Hematopoietic multipotent progenitor cell treated with erythropoietin and hydrocortisone succinate and interleukin-3 and kit ligand, for 17 days (in vitro differentiated cells): ENCODE data around the gene TMED8.
A peak's percentile ranks its signal among the peaks of the same experiment; 100 is the strongest.
"Not testable (repeated sequence)": the region's sequence is repeated elsewhere in the genome, so short reads cannot be mapped to it uniquely, and the experiment has no call there.

Experiments used
- DNase-seq: peaks from one replicate; pipeline ENCODE4 v3.0.0-alpha.2; 2015; ENCODE audit warnings: low spot score

The TMED8 gene

DNA sequence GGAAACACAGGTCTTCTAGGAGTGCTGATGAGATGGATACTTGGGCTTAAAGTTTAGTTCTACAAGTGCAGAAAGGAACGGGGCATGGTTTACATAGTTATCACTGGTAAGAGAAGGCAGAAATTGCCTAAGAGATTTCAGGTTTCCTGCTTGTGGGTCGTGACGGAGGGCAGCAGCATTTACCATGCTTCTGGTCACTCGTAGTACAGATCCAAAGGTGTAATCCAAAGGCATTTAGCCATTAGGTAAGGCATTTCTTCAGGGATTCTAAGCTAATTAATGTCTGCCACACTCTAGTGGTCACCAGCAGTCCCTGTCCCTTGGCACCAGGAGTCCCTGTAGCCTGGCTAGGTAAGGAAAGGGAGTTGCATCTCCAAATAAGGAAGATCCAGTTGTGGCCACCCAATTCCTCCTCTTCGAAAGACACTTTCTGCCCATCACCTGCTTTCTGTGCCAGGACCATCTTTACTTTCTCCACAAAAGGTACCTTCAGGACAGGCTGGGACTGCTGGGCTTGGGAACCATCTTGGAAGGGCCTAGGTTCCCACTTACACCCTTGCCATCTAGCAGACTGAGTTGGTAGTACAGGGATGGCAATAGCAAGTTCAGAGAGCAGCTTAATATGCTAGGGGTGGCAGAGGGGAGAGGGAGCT, 54.5 kb downstream of the TMED8 start:
- no peak for DNase-seq

DNA sequence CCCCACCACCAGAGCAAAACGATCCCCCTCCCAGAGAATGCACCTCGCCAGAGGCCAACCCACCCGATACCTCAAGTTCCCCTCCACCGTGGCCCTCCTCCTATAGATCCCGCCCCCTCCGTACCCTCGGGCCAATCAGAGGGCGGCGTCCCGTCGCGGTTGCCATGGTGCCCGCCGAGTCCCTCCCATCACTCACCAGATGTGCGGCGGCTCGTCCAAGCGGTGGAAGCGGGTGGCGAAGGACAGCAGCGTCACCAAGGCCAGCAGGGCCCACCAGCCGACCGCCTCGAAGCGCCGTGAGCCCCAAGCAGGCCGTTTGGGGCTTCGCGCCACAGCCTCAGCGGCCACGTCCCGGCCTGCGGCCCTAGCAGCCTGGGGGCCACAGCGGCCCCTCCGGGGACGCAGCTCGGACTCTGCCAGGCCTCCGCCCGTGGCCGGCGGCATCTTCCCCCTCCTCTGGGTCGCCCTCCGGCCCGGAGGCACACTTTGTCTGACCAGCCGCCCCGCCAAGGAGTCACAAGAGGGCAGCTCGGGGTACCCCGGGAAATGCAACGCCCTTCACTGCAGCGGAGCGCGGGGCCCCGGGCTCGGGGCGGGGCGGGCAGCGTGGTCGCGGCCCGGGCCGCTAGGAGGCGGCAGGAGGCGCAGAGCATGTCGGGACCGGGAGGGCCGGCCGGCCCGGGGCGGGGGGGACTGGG, 56.5 kb downstream of the TMED8 start, which contains the start of gene POMT2:
Gene POMT2 (minus strand): TSS at position 646 of the 698 bp plus-strand sequence. CDS start 202 bp downstream, at position 444.
- peak; percentile 93 for DNase-seq

DNA sequence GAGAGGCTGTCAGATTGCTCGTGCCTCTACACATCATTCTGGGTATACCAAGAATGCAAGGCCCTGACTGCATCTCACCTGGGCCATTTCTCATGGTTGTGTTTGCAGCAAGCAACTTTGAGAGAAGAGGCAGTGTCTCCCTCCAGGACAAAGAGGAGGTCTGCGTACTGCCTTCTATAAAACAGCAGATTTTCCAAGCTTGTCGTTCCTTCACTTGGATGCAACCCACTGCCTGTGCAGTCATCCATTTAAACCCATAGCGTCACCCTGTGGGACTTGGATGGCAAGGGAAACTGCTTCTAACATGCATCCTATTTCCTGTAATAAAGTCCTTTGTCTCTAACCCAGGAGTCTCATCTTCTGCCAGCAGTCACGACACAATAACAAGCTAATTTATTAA, 57.5 kb downstream of the TMED8 start:
- no peak for DNase-seq

DNA sequence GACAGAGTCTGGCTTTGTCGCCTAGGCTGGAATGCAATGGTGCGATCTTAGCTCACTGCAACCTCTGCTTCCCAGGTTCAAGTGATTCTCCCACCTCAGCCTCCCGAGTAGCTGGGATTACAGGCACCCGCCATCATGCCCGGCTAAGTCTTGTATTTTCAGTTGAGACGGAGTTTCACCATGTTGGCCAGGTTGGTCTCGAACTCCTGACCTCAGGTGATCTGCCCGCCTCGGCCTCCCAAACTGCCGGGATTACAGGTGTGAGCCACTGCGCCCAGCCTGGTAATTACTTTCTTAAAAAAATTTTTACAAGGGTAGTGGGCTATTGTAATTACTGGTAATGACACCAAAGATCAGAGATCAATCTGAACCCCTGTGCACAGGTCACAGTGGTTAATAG, 58.1 kb downstream of the TMED8 start:
- not testable (repeated sequence) for DNase-seq

DNA sequence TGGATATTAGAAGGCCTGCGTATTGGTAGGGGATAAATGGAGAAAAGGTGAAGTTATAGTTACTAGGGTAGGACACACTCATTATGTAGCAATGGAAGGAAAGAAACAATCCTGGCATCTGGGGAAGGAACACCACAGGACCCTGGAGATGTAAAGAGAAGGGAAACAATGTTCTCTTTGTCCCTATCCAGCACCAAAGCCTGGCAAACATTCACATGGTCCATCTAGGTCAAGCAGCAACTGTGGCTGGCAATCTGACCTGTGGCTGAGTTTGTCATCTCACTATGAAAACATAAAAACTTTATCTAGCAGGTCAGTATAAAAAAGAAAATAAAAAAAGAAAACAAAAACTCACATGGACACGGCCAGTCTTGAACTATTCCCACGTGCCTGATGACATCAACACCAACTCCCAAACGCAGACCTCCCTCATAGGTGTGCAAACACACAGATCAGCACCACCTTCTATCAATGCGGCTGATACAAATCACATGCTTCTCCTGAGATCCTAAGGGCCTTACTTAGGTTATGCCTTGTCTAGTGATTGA, 58.8 kb downstream of the TMED8 start:
- no peak for DNase-seq

DNA sequence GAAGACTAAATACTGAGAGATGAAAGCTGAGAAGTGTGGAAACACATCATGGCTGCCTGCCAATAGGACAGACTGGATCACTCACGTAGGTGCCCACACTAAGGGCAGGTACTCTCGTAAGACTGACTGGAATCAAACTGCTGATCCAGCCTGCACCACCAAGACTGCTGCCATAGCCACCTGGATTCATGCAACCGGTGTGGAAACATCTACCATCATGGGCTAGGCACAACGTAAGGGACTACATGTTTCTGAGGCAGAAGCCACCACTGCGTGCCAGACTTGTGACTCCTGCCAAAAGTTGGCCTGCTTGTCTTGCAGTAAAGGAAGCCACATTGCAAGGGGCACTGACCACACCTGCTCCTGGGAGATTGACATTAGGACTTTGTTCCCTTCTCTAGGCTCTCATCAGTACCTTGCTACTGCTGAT, 60.0 kb downstream of the TMED8 start:
- DNase-seq, result no peak

DNA sequence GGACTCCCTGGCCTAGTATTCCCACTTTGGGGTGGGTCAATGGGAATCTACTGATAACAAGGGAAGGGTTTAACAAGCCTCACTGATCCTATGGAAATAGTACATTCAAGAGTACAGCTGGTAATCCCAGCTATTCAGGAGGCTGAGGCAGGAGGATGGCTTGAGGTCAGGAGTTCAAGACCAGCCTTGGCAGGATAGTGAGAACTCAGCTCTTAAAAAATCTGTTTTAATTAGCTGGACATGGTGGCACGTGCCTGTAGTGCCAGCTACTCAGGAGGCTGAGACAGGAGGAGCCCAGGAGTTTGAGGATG, 60.7 kb downstream of the TMED8 start:
- DNase-seq, result no peak

DNA sequence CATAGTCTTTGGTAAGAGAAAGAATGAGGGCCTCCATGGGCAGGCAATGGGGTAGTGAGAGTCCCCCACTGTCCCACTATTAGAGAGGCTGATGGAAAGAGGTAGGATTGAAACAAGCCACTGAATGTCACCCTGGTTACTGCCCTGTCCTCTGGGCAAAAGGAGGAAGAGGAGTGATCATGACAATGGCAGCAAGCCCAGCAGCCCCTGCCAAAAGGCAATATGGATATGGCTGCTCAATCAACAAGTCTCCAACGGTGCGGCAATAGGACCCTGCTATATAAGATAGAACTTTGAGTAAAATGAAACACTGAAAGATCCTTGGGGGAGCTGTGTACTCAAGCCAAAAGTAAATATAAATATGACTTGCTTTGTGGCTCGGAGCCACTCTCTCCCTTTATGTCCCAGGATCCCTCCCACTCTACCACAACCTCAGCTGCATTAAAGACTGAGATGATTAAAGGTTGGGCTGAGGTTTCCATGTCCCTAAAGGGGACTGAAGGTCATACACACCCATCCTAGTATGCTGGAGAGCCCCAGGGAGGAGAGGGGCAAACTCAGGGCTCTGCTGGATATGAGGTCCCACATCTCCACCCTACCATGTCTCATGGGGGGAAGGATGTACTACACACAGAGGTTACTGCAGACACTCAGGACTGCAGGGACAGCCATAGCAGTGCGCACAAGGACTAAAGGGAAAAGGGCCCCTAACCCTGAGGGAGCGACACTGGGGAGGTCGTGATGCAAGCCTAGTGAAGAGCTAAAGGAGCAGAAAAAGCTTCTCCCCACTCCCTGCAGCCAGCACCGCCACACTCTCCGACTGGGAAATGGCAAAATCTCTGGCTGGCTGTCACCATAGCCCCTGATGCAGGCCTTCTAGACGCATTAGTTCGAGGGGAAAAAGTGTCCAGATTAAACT, 62.1 kb downstream of the TMED8 start:
- no peak for DNase-seq

DNA sequence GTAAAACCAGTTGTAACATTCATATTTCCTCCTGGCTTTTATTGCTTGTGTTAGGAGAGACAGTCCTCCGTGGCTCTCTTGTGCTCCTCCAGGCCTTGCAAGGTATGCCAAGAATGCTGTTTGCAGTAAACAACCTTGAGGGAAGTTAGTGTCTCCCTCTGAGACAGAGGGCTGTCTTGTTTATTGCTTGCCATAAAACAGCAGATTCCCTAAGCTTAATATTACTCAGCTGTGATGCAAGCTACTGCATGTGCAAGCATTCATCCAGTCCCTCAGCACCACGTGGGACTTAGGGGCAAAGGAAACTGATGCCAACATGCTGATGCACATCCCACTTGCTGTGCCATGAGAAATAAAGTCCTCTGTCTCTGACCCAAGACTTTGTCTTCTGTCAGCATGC, 62.9 kb downstream of the TMED8 start:
- DNase-seq, result peak; percentile 36

DNA sequence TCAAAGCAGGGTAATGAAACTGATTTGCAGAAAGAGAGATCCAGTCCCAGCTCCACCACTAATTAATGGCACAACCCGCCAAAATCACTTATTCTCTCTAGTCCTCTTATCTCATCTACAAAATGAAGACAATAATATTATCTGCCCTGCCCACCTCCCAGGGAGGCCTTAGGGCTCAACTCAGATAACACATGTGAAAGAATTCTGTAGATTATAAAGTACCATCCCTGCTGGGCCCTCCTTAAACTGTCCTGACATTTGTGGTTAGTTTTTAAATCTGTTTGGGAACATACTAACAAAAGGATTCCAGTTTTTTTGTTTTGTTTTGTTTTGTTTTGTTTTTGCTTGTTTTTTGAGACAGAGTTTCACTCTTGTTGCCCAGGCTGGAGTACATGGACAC, 63.5 kb downstream of the TMED8 start:
- DNase-seq, result no peak

DNA sequence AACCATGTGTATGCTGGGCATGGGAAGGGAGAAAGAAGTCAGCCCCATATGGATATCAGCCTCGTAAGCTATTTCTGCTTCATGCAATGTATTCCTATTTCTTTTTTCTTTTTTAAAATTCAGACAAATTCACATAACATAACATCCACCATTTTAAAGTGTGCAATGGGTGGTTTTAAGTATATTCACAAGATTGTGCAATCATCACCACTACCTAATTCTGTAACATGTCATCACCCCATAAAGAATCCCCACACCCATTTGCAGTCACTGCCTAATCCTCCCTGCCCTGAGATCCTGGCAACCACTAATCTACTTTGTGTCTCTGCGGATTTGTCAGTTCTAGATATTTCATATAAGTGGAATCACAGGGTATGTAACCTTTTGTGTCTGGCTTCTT, 65.7 kb downstream of the TMED8 start:
- DNase-seq, result no peak

DNA sequence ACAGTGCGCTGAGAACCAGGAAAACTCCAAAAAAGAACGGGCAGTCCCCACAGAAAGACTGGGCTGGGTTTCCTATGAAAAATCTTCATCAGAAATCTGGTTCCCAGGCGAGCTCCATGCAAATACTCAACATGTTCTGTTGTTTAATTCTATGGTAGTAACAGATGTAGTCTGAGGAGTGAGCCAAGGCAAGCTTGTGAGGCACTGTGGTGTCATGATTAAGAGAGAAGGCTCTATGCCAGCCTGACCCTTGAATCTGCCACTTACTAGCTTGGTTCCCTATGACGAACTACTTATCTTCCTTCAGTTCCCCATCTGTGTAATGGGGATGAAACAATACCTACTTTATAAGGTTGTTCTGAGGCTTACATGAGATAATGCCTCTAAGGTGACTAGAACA, 66.9 kb downstream of the TMED8 start:
- DNase-seq, result no peak

DNA sequence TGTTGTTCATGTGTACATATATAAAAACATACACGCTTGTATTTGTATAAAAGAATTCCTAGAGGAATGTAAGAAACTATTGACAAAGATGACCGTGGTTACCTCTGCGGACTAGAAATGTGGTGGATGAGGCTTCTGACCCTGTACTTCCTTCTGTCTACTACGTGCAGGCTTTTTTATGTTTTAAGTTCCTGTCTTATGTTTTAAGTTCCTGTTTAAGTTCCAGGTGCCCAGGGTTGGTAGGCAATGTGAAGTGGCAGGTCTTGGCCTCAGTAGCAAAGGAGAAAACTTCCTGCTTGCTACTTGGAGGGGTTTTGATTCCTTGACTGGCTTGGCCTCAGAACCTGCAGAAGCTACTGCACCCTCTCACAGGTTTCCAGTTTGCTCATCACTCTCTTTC, 67.8 kb downstream of the TMED8 start:
- no peak for DNase-seq

DNA sequence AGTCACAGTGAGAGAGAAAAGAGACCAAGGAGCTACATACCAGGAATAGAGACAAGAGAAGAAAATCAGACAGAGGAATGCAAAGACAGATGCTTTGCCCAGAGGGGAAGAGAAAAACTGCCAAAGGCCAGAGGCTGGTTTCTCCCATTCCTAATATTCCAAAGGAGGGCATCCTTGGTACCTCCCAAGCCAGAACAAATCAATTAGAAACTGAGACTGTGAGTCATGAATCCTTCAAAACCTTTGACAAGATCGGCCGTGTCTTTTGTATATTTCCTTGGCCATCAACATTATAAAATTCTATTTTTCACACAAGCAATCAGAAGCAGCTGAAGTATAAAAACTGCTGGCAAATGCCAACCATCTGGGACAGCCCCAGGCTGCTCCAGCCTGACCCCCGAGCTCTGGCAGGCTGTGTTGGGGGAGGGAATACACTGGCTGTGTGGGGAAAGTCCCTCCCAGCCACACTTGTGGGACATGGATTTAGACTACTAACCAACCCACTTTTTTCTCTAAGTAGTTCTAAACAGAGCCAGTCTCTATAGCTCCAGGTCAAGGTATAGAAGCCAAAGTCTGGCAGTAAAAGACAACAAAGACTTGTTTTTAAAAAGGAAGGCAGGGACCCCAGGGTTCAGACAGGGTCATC, 69.9 kb downstream of the TMED8 start:
- DNase-seq, result no peak

DNA sequence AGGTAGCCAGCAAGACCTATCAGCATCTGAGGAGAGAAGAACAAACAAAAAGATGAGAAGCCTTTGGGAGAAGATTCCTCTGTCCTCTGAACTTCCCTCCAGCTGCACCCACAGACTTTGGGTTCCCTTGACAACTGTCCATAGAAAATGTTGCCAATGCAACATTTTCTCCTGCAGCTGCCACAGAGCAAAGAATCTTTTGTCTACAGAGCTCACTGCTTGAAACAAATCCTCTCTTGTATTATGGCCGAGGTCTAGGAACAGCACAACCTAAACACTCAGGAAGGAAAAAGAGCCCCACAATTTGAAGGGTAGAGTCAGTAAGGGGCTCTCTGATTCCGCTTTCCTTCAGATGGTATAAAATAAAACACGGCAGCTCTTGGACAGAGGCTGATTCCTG, 70.5 kb downstream of the TMED8 start:
- DNase-seq, result no peak

DNA sequence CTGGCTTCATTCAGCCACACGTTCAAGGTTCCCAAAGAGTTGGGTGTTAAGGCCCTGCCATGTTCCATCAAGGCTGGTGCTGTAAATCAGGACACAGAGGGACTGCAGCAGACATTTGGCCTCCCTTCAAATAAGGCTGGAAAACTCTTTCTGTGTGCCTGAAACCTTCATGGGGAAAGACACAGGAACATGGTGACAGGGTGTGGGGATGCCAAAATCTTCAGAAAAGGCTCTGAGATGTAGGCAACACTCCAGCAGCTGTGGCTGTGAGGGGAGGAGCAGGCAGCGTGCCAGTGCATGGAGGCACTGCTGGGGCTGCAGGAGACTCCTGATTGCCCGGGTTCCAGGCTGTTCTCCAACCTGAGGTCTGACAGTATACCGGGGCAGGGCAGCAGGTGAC, 71.2 kb downstream of the TMED8 start:
- DNase-seq, result no peak

DNA sequence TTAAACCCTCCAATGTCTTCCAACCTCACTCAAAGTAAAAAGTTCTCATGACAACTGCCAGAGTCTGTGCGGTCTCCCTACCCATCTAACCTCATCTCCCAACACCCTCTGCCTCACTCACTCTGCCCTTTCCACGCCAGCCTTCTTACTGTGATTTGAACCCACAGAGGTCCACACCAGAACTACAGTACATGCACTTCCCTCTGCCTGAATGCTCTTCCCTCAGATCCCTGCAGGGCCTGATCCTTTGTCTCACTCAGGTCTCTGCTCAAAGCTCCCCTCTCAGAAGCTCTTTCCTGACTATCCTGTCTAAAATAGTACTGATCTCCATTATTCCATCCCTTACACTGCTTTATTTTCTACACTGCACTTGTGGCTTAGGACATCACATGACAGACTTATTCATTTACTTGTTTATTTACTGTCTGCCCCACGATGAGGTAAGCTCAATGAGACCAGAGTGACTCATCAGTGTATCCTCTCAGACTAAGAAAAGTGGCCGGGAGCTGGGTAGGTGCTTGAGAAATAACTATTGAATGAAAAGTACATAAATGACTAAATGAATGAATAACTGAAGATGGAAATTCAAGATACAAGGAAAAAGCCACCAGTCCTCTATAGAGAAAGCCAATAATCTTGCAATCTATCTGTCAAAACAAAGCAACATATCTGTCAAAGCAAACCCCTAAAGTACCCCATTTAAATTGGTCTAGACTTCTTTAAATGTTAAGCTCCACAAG, 73.3 kb downstream of the TMED8 start:
- peak; percentile 79 for DNase-seq

DNA sequence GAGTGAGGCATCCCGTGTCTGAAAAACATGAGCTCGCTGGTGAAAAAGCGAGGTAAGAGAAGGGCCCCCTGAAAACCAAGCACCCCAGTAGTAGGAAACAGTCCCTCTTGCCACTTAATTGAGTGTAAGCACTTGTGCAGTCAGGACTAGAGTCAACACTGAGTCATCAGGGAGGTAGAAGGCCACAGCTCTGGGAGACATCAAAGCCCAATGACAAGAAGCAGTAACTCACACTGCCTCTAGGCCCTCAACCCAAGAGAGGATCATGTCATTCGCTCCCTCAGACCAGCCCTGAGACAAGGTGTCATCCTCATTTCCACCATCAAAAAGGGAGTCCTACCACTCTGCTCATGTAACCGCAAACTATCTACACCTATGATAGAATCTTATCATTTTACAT, 74.0 kb downstream of the TMED8 start:
- DNase-seq, result peak; percentile 66

DNA sequence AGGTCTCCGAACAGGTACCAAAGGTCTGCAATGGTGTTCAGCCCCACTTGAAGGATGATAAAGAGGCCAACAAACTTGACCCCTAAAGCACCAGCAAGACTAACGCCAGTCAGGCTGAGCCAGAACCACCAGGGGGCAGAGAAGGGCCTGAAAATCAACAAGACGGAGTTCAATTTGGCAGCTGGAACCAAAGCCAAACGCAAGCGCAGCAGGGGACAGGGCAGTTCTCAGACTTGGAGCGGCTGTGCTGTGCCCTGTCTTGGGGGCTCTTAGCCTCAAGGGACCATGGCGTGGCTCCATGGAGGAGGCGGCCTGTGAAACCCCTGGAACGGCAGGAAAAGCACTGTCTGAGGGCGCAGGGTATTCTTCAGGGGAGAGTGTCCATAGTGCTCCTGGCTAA, 75.8 kb downstream of the TMED8 start:
- peak; percentile 82 for DNase-seq

DNA sequence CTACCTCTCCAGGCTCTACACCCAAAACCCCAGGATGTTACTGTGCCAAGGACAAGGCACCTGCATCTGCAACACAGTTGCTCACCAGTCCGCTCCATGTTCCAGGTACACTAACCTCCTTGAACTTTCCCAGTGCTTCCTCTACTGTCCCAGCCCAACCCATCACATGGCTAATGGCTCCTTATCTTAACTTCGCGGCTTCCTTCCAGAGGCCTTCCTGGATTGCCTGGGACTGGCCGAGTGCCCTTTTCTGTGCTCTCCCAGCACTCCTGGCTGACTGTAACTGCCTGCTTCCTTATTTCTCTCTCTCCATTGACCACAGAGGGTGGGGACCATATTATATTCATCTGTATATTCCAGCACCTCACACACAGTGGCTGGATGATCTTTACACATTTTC, 77.1 kb downstream of the TMED8 start:
- DNase-seq, result no peak

DNA sequence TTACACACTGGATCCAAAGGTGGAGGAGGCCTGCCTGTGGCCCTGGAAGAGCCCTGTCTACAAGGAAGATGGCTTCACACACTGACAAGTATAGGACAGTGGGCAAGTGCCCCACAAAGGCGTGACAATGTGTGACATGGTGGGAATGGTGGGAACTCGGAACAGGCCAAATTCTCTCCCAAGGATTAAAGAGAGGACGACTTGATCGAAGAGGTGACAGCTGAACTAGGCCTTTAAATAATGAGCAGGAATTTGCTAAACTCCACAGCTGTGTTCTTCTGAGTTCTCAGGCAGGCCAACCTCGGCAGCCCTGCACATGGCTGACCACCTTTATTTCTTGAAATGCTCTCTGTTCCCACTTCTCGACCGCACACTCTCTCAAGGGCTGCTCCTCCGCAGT, 80.0 kb downstream of the TMED8 start:
- DNase-seq, result no peak
